Body of pancreas (tissue), 4 donors: ENCODE results near the gene ING3. TPM values are rescaled to one million over a fixed set of nuclear protein-coding genes. Genes with fewer than 3 reads are reported as not detected.

Source experiments
- ATAC-seq: fragments of 150-250 bp; one replicate; pipeline ENCODE4 v1.9.1; 2016
- DNase-seq, 4 donors: peaks; one replicate each; pipeline ENCODE4 v3.0.0-alpha.2; 2019
- H3K27ac ChIP-seq, 4 donors: fragments of 200-600 bp; sonication (generic); 1 replicate in 3 of 4; 2 replicates in 1 of 4; pipeline versions ENCODE4 v1.5.1 to v1.6.1; 2016 to 2019; ENCODE audit warnings: mild to moderate bottlenecking in 1 of 4, mixed read lengths in 1 of 4, moderate library complexity in 1 of 4
- H3K27me3 ChIP-seq, 2 donors: fragments of 200-600 bp; sonication (generic); one replicate each; pipeline ENCODE4 v1.6.0; 2016; ENCODE audit warnings: mild to moderate bottlenecking in 1 of 2
- H3K36me3 ChIP-seq, 2 donors: fragments of 200-600 bp; sonication (generic); replicated peaks in 1 of 2; 2 replicates each; pipeline ENCODE4 v1.5.1; 2016; ENCODE audit warnings: low read depth in 2 of 2; ENCODE audit not compliant: insufficient read depth in 1 of 2
- H3K4me1 ChIP-seq: fragments of 200-600 bp; sonication (generic); one replicate; pipeline ENCODE4 v1.6.0; 2016
- H3K4me3 ChIP-seq, 2 donors: fragments of 200-600 bp; sonication (generic); 1 replicate in 1 of 2; 2 replicates in 1 of 2; pipeline ENCODE4 v1.5.1; 2016 to 2019
- H3K9me3 ChIP-seq, 3 donors: fragments of 200-600 bp; sonication (generic); 1 replicate in 2 of 3; 2 replicates in 1 of 3; pipeline ENCODE4 v1.5.1; 2016
- CTCF ChIP-seq, 7 experiments: fragments of 450-650 bp in 4 of 7; fragments of 200-600 bp in 3 of 7; sonication (generic) in 3 of 7; IDR thresholded peaks; one replicate each; pipeline ENCODE4 v1.5.1; 2016 to 2019; ENCODE audit warnings: antibody characterized with exemption in 7 of 7
- POLR2A ChIP-seq, 3 donors: fragments of 450-650 bp; IDR thresholded peaks; one replicate each; pipeline ENCODE4 v1.6.1; 2016; ENCODE audit warnings: antibody characterized with exemption in 3 of 3, mild to moderate bottlenecking in 2 of 3
- WGBS, 2 donors: methylation state at CpG; one replicate each; pipeline ENCODE4 v1.1.5; 2017; 5-methylcytosine and 5-hydroxymethylcytosine counted together
- intact Hi-C: fragments of 100-400 bp; cut with DNase I; formaldehyde crosslinking; loops from one replicate; pipeline ENCODE4 v1.15.1; 2023
- total RNA-seq, 2 donors: library from RNA; depleted of rRNA; stranded (reverse); fragments of >200 nt; gene quantifications; one replicate each; pipeline ENCODE4 v1.1.0, GENCODE V29; 2016

ING3 gene
- total RNA-seq: 1 to 10 TPM; 7.6 to 9.1 TPM

- intact Hi-C loops: no loop called here
Observed at GRCh38 chr7:120950539-120951308, at the start of gene ING3. ING3 (plus strand) TSS chr7:120950777; CDS start chr7:120950897, 120 bp downstream.

GRCh38 chr7:120915314-120916105 is 35.1 kb upstream of the ING3 start:
- DNase-seq: no peak
- H3K4me3 ChIP-seq: no peak overlapping the region
- no peak for ATAC-seq
- H3K27me3 ChIP-seq: no peaks in the 10 kb centered on the region
- H3K36me3 ChIP-seq: no peaks in the 10 kb centered on the region
- intact Hi-C loops: no loop called here
- TF ChIP-seq CTCF (IDR thresholded peaks at IDR 0.05) (no peak), POLR2A (IDR thresholded peaks at IDR 0.05) (no peak)
- 89 to 91% methylated on average over 2 of the region's 2 CpGs for WGBS, 2 donors
- no peaks in the 10 kb centered on the region for H3K4me1 ChIP-seq
- H3K9me3 ChIP-seq: no peaks in the 10 kb centered on the region
- no peak overlapping the region for H3K27ac ChIP-seq

More at GRCh38 chr7:120950539-120951308, at the start of gene ING3:
- DNase-seq (peak; percentile 97 to 99 (median 98)), ATAC-seq (peak; percentile 98)
- H3K4me1 ChIP-seq: peaks cover 23% of the 10 kb centered on the region
- no peaks in the 10 kb centered on the region for H3K9me3 ChIP-seq
- peak within 1 kb of the TSS; percentile 89 to 99 (median 98) for H3K27ac ChIP-seq
- WGBS, 2 donors: 1% methylated on average over 34 to 71 of the region's 71 CpGs
- peak within 1 kb of the TSS; percentile 43 to 49 for H3K4me3 ChIP-seq
- peak in 2 of 7 experiments; percentile 9 to 19 for TF ChIP-seq CTCF (IDR thresholded peaks at IDR 0.05)
- TF ChIP-seq POLR2A (IDR thresholded peaks at IDR 0.05): peak in 2 of 3 donors; percentile 71 to 75
- H3K36me3 ChIP-seq: peaks cover 0 to 5% of the 10 kb centered on the region in 2 donors
- H3K27me3 ChIP-seq: no peaks in the 10 kb centered on the region

GRCh38 chr7:120916121-120916520 is 34.5 kb upstream of the ING3 start:
- H3K27ac ChIP-seq: no peak overlapping the region
- H3K4me3 ChIP-seq: no peak overlapping the region
- H3K9me3 ChIP-seq: no peaks in the 10 kb centered on the region
- intact Hi-C loops: no loop called here
- 61% methylated on average over 3 of the region's 3 CpGs for WGBS, 2 donors
- no peak for TF ChIP-seq CTCF (IDR thresholded peaks at IDR 0.05)
- no peak for TF ChIP-seq POLR2A (IDR thresholded peaks at IDR 0.05)
- H3K27me3 ChIP-seq: no peaks in the 10 kb centered on the region
- H3K36me3 ChIP-seq: no peaks in the 10 kb centered on the region
- H3K4me1 ChIP-seq: no peaks in the 10 kb centered on the region
- ATAC-seq (no peak), DNase-seq (no peak)

GRCh38 chr7:120916538-120916937 is 34.0 kb upstream of the ING3 start:
- DNase-seq (no peak), ATAC-seq (no peak)
- intact Hi-C loops: no loop called here
- Histone ChIP-seq H3K27ac (no peak overlapping the region), H3K27me3 (no peaks in the 10 kb centered on the region), H3K9me3 (no peaks in the 10 kb centered on the region), H3K36me3 (no peaks in the 10 kb centered on the region), H3K4me3 (no peak overlapping the region), H3K4me1 (no peaks in the 10 kb centered on the region)
- TF ChIP-seq CTCF (IDR thresholded peaks at IDR 0.05): no peak
- TF ChIP-seq POLR2A (IDR thresholded peaks at IDR 0.05): no peak
- WGBS, 2 donors: 67 to 81% methylated on average over 1 of the region's 1 CpG
